ENCODE data around the gene CRACDL. TPM values are rescaled to one million over a fixed set of nuclear protein-coding genes. Genes with fewer than 3 reads are reported as not detected.

The CRACDL gene
- under 1 TPM; 0.04 to 0.15 TPM for total RNA-seq

- ChIA-PET POLR2A (no interaction called here), CTCF (interaction anchor here (1.4 to 1.5 kb wide), 2 partner anchors 9 to 28 kb away, joined by 3 to 5 read pairs; no protein-coding TSS in a partner anchor)
These were observed at the start of gene CRACDL for GRCh38 chr2:98935777-98936352. Gene CRACDL, minus strand, starts transcription at chr2:98936225. Its CDS starts 89,425 bp downstream, at chr2:98846800.

- ChIA-PET POLR2A (no interaction called here), CTCF (no interaction called here)
These were observed 39.6 kb upstream of the CRACDL start for GRCh38 chr2:98975611-98976010.

GRCh38 chr2:98972582-98973167 lies 36.6 kb upstream of the CRACDL start:
- ChIA-PET POLR2A (no interaction called here), CTCF (no interaction called here)

GRCh38 chr2:98959810-98960507 lies 23.9 kb upstream of the CRACDL start:
- ChIA-PET CTCF (no interaction called here), POLR2A (no interaction called here)

- CTCF ChIA-PET, result no interaction called here
- POLR2A ChIA-PET, result no interaction called here
These were observed 16.9 kb upstream of the CRACDL start for GRCh38 chr2:98952966-98953365.

GRCh38 chr2:98948956-98949739 lies 13.1 kb upstream of the CRACDL start:
- CTCF ChIA-PET, result no interaction called here
- POLR2A ChIA-PET, result no interaction called here

GRCh38 chr2:98947554-98947953 lies 11.5 kb upstream of the CRACDL start:
- CTCF ChIA-PET, result interaction anchor here (0.6 kb wide), 1 partner anchor 126 kb away, joined by 4 read pairs; no protein-coding TSS in a partner anchor

GRCh38 chr2:98946855-98947254 lies 10.8 kb upstream of the CRACDL start:
- CTCF ChIA-PET, result no interaction called here
- POLR2A ChIA-PET, result no interaction called here

More at GRCh38 chr2:98947554-98947953, 11.5 kb upstream of the CRACDL start:
- POLR2A ChIA-PET, result no interaction called here

GRCh38 chr2:98944775-98945174 lies 8.8 kb upstream of the CRACDL start:
- ChIA-PET POLR2A (no interaction called here), CTCF (no interaction called here)

- ChIA-PET CTCF (no interaction called here), POLR2A (no interaction called here)
These were observed 4.1 kb upstream of the CRACDL start for GRCh38 chr2:98940102-98940501.

- POLR2A ChIA-PET, result no interaction called here
- CTCF ChIA-PET, result no interaction called here
These were observed 1.9 kb upstream of the CRACDL start for GRCh38 chr2:98937906-98938305.

- ChIA-PET CTCF (interaction anchor here (1.4 to 1.5 kb wide), 2 partner anchors 10 to 27 kb away, joined by 3 to 5 read pairs; no protein-coding TSS in a partner anchor), POLR2A (no interaction called here)
These were observed 627 bp upstream of the CRACDL start for GRCh38 chr2:98936353-98937351.

- CTCF ChIA-PET, result interaction anchor here (1.5 kb wide), 1 partner anchor 29 kb away, joined by 3 read pairs; no protein-coding TSS in a partner anchor
- POLR2A ChIA-PET, result interaction anchor here (0.6 kb wide), 1 partner anchor 250 kb away, joined by 10 read pairs; no protein-coding TSS in a partner anchor
These were observed 784 bp downstream of the CRACDL start for GRCh38 chr2:98935111-98935770.

GRCh38 chr2:98932778-98933343 lies 3.2 kb downstream of the CRACDL start:
- ChIA-PET POLR2A (no interaction called here), CTCF (no interaction called here)

GRCh38 chr2:98932164-98932563 lies 3.9 kb downstream of the CRACDL start:
- POLR2A ChIA-PET, result no interaction called here
- CTCF ChIA-PET, result no interaction called here

GRCh38 chr2:98931596-98931995 lies 4.4 kb downstream of the CRACDL start:
- CTCF ChIA-PET, result no interaction called here
- POLR2A ChIA-PET, result no interaction called here

- CTCF ChIA-PET, result no interaction called here
- POLR2A ChIA-PET, result no interaction called here
These were observed 6.1 kb downstream of the CRACDL start for GRCh38 chr2:98929920-98930319.

GRCh38 chr2:98928242-98928641 lies 7.8 kb downstream of the CRACDL start:
- CTCF ChIA-PET, result no interaction called here
- POLR2A ChIA-PET, result no interaction called here
